ENCODE results near the gene CYP1A1. TPM values are rescaled to one million over a fixed set of nuclear protein-coding genes. Genes with fewer than 3 reads are reported as not detected.

Gene CYP1A1
- total and polyA plus RNA-seq, 9 of the 15 experiments (the other 6 are each of a cell fraction or from before 2014, with no cell fraction given), result 0.04 to 0.13 (median 0.05) TPM; not detected in 5

- TF ChIP-seq ZNF175 (CRISPR knock-in tag; IDR thresholded peaks at IDR 0.05; ENCODE audit: low read depth) (no peak), FOXP4 (CRISPR knock-in tag; IDR thresholded peaks at IDR 0.05; ENCODE audit: borderline replicate concordance) (peak; percentile 78; the same call in 1 of the 2 replicates), GABPA (tag; conservative IDR thresholded peaks at IDR 0.05; ENCODE audit: low read depth) (peak; percentile 99), DMBX1 (CRISPR knock-in tag; IDR thresholded peaks at IDR 0.05; ENCODE audit: borderline replicate concordance) (peak; percentile 33; the same call in 1 of the 2 replicates), GATAD2A (IDR thresholded peaks at IDR 0.05) (peak; percentile 24; the same call in 1 of the 2 replicates), AFF4 (CRISPR knock-in tag; IDR thresholded peaks at IDR 0.05) (no peak), CREB1 (IDR thresholded peaks at IDR 0.05) (peak; percentile 95), CREB1 (CRISPR knock-in tag; IDR thresholded peaks at IDR 0.05) (peak; percentile 98), ZBTB11 (CRISPR knock-in tag; IDR thresholded peaks at IDR 0.05) (peak in 2 of 3 experiments; percentile 24 to 76; a peak in 3 of 6 replicates), COPS2 (conservative IDR thresholded peaks at IDR 0.05) (no peak)
These were observed 29.5 kb downstream of the CYP1A1 start, which contains the start of gene EDC3 (continued) for GRCh38 chr15:74695597-74696397.
